ENCODE data around the gene STK39. TPM values are rescaled to one million over a fixed set of nuclear protein-coding genes. Genes with fewer than 3 reads are reported as not detected.

STK39 gene
- total RNA-seq, 2 experiments from 2014 or later: 7.9 to 9.5 TPM

DNA sequence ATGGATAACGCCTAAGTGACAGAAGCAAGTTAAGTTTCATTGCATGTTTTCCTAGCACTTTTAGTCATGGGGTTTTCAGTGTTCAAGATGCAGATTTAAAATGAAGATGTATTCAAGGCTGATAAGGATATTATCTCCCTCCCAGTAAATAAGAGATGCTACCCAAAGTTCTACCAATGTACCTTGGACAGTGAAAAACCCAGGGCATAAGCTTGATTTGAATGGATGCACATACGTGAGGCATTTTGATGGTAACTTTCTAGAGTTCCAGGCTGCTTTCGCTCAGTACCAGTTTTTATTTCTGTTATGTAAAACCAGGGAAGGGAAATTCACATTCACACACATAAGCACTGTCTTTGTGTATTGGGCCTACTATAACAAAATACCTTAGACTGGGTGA lies 90.3 kb downstream of the STK39 start:
- Histone ChIP-seq H3K36me3 (ENCODE audit: insufficient read depth, low read length) (peaks cover 24% of the 10 kb centered on the region), H3K4me3 (ENCODE audit: low read length) (no peak overlapping the region), H3K27me3 (ENCODE audit: control insufficient read depth in 1 of 2, insufficient read depth in 2 of 2, low read length in 2 of 2) (no peaks in the 10 kb centered on the region), H3K9me3 (ENCODE audit: control insufficient read depth in 1 of 2, insufficient read depth in 1 of 2, low read length in 2 of 2) (no peaks in the 10 kb centered on the region), H3K4me1 (ENCODE audit: insufficient read depth, low read length) (no peaks in the 10 kb centered on the region), H3K27ac (ENCODE audit: low read depth in 1 of 2, low read length in 2 of 2) (no peak overlapping the region)
- TF ChIP-seq, protein P1, sequence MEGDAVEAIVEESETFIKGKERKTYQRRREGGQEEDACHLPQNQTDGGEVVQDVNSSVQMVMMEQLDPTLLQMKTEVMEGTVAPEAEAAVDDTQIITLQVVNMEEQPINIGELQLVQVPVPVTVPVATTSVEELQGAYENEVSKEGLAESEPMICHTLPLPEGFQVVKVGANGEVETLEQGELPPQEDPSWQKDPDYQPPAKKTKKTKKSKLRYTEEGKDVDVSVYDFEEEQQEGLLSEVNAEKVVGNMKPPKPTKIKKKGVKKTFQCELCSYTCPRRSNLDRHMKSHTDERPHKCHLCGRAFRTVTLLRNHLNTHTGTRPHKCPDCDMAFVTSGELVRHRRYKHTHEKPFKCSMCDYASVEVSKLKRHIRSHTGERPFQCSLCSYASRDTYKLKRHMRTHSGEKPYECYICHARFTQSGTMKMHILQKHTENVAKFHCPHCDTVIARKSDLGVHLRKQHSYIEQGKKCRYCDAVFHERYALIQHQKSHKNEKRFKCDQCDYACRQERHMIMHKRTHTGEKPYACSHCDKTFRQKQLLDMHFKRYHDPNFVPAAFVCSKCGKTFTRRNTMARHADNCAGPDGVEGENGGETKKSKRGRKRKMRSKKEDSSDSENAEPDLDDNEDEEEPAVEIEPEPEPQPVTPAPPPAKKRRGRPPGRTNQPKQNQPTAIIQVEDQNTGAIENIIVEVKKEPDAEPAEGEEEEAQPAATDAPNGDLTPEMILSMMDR (IDR thresholded peaks at IDR 0.05): no peak
- intact Hi-C loops (cut with DNase I, micrococcal nuclease): no loop called here
- H3K4me3 Mint-ChIP-seq: no peak overlapping the region
- no peak overlapping the region for H3K27ac Mint-ChIP-seq
- no peaks in the 10 kb centered on the region for H3K27me3 Mint-ChIP-seq
- DNase-seq: no peak
- CTCF ChIA-PET: no interaction called here
- peaks cover 9% of the 10 kb centered on the region for H3K4me1 Mint-ChIP-seq (ENCODE audit: low read depth)
- no peaks in the 10 kb centered on the region for H3K9me3 Mint-ChIP-seq
- no peak for ATAC-seq (ENCODE audit: poor library complexity)
- POLR2A ChIA-PET: no interaction called here
- H3K36me3 Mint-ChIP-seq (ENCODE audit: low read depth): peaks cover 72% of the 10 kb centered on the region

DNA sequence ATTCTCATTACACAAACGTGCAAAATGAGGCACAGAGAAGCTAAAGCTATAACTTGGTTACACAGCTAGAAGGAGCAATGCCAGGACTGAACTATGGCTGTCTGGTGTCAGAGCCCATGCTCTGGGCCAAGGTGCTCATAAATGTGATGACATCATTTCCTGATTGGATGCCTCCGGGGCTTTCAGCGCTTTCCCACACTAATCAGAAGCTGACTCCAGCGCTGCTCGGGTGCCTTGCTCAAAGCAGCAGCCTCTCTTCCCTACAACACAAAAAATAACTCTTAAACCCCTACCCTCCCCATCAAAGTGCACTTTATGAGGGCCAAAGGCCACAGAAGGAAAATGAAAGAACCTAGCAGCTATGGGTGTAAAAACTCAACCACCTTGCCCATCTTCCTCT lies 90.7 kb downstream of the STK39 start:
- ChIA-PET POLR2A (no interaction called here), CTCF (no interaction called here)
- Mint-ChIP-seq H3K4me1 (ENCODE audit: low read depth) (peaks cover 9% of the 10 kb centered on the region), H3K27ac (no peak overlapping the region), H3K36me3 (ENCODE audit: low read depth) (peaks cover 72% of the 10 kb centered on the region), H3K9me3 (no peaks in the 10 kb centered on the region), H3K4me3 (no peak overlapping the region), H3K27me3 (no peaks in the 10 kb centered on the region)
- H3K4me1 ChIP-seq (ENCODE audit: insufficient read depth, low read length): no peaks in the 10 kb centered on the region
- H3K27ac ChIP-seq (ENCODE audit: low read depth in 1 of 2, low read length in 2 of 2): no peak overlapping the region
- TF ChIP-seq, protein P1 (IDR thresholded peaks at IDR 0.05): no peak
- no peaks in the 10 kb centered on the region for H3K27me3 ChIP-seq (ENCODE audit: control insufficient read depth in 1 of 2, insufficient read depth in 2 of 2, low read length in 2 of 2)
- H3K4me3 ChIP-seq (ENCODE audit: low read length): no peak overlapping the region
- H3K36me3 ChIP-seq (ENCODE audit: insufficient read depth, low read length): peaks cover 28% of the 10 kb centered on the region
- ATAC-seq (ENCODE audit: poor library complexity): no peak
- H3K9me3 ChIP-seq (ENCODE audit: control insufficient read depth in 1 of 2, insufficient read depth in 1 of 2, low read length in 2 of 2): no peaks in the 10 kb centered on the region
- intact Hi-C loops (cut with DNase I, micrococcal nuclease): no loop called here
- DNase-seq: peak in 1 of 14 experiments; percentile 5

DNA sequence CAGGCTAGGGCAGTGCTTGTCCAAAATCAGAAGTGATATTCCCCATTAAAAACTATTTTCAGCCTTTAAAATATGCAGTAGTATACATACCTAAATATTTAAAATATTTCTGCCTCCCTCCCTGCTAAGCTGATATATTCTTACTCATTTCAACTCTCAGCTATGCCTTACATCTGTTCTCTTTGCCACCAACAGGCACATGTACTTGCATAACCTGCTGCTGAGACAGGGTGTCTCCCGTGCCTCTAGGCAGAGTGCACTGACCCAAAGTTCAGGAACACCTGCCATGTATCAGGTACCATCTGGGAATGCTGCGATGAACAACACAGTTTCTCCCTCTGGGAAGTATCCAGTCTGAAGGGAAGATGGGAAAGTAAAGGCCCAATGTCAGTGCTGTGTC lies 91.7 kb downstream of the STK39 start:
- no peak overlapping the region for H3K4me3 ChIP-seq (ENCODE audit: low read length)
- intact Hi-C loops (cut with DNase I, micrococcal nuclease): no loop called here
- Mint-ChIP-seq H3K27me3 (no peaks in the 10 kb centered on the region), H3K4me3 (no peak overlapping the region), H3K4me1 (ENCODE audit: low read depth) (peaks cover 9% of the 10 kb centered on the region), H3K9me3 (no peaks in the 10 kb centered on the region), H3K36me3 (ENCODE audit: low read depth) (peaks cover 72% of the 10 kb centered on the region), H3K27ac (no peak overlapping the region)
- H3K27me3 ChIP-seq (ENCODE audit: control insufficient read depth in 1 of 2, insufficient read depth in 2 of 2, low read length in 2 of 2): no peaks in the 10 kb centered on the region
- TF ChIP-seq, protein P1 (IDR thresholded peaks at IDR 0.05): no peak
- no peak overlapping the region for H3K27ac ChIP-seq (ENCODE audit: low read depth in 1 of 2, low read length in 2 of 2)
- H3K9me3 ChIP-seq (ENCODE audit: control insufficient read depth in 1 of 2, insufficient read depth in 1 of 2, low read length in 2 of 2): no peaks in the 10 kb centered on the region
- ChIA-PET POLR2A (no interaction called here), CTCF (no interaction called here)
- H3K36me3 ChIP-seq (ENCODE audit: insufficient read depth, low read length): peaks cover 28% of the 10 kb centered on the region
- no peaks in the 10 kb centered on the region for H3K4me1 ChIP-seq (ENCODE audit: insufficient read depth, low read length)
- ATAC-seq (ENCODE audit: poor library complexity) (no peak), DNase-seq (no peak)
